ENCODE results near the gene ATP5PO. TPM values are rescaled to one million over a fixed set of nuclear protein-coding genes. Genes with fewer than 3 reads are reported as not detected.
A peak's percentile ranks its signal among the peaks of the same experiment; 100 is the strongest.
"Not testable (repeated sequence)": the region's sequence is repeated elsewhere in the genome, so short reads cannot be mapped to it uniquely, and the experiment has no call there.

Gene ATP5PO
- total and polyA plus RNA-seq, 5 experiments from 2014 or later: 139 to 461 (median 367) TPM

DNA sequence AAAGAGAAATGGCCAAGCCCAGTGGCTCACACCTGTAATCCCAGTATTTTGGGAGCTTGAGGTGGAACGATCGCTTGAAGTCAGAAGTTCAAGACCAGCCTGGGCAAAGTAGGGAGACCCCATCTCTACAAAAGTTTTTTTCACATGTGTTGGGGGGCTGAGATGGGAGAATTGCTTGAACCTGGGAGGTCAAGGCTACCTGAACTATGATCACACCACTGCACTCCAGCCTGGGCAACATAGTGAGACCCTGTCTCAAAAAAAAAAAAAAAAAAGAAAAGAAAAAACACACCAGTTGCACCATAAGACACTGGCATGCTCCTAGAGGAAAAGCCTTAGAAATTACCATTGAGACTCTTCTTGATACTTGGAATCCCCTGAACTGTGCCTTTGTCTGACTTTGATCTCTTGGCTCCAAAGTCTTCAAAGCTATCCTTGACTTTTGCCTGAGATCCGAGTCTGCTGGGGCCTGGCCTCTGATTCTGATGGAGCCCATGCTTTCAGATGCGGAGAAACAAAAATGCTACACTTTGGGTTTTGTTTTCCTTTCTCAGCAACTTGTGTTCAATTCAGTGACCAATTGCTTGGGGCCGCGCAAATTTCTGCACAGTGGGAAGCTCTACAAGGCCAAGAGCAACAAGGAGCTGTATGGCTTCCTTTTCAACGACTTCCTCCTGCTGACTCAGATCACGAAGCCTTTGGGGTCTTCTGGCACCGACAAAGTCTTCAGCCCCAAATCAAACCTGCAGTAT, 33.7 kb downstream of the ATP5PO start:
- no peaks in the 10 kb centered on the region for H3K36me3 Mint-ChIP-seq
- H3K4me1 Mint-ChIP-seq: no peaks in the 10 kb centered on the region
- H3K27me3 Mint-ChIP-seq: peaks cover 0 to 8% (median 7%) of the 10 kb centered on the region in 5 donors
- DNase-seq (no peak), ATAC-seq (no peak)
- H3K9me3 Mint-ChIP-seq: no peaks in the 10 kb centered on the region
- H3K27ac Mint-ChIP-seq: no peak overlapping the region
- POLR2A ChIA-PET: interaction anchor here (0.7 kb wide), 2 partner anchors 377 to 1197 kb away, joined by 3 read pairs; no protein-coding TSS in a partner anchor
- H3K4me3 Mint-ChIP-seq: no peak overlapping the region

DNA sequence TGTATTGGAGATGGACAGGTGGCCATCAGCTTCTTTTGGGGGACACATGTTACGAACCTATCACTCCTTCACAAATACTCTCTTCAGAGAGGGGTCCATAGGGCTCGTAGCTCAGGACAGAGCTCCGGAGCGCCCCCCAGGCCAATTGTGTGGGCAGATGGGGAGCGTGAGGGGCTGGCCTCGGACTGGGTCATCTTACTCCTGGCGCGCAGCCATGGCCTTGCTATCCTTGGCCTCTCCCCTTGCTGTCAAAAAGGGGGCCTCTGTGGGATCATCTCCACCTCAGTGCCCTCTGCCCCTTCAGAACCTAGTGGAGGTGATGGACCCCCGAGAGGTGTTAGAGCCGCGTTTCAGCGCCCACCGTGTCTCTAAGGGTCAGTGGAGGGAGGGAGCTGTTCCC, 35.0 kb downstream of the ATP5PO start:
- H3K27me3 Mint-ChIP-seq: peaks cover 0 to 8% (median 8%) of the 10 kb centered on the region in 5 donors
- POLR2A ChIA-PET: no interaction called here

DNA sequence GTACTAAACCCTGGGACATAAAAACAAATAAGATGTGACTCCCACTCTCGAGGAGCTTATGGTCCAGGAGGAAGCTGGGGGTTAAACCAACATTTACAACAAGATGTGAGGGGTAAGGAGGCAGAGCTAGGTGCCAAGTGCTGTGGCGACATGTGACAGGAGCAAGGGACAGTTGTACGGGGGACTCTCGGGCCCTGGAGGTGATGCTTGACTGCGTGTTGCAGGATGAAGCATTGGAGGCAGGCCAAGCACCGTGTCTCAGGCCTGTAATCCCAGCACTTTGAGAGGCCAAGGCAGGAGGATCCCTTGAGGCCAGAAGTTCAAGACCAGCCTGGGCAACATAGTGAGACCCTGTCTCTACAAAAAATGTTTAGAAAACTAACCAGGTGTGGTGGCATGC, 36.8 kb downstream of the ATP5PO start:
- Mint-ChIP-seq H3K9me3 (no peaks in the 10 kb centered on the region), H3K27ac (no peak overlapping the region), H3K4me1 (no peaks in the 10 kb centered on the region), H3K27me3 (peaks cover 0 to 5% (median 4%) of the 10 kb centered on the region in 5 donors), H3K36me3 (no peaks in the 10 kb centered on the region), H3K4me3 (no peak overlapping the region)
- POLR2A ChIA-PET: no interaction called here
- no peak for ATAC-seq
- DNase-seq: no peak

More for the DNA sequence above, 35.0 kb downstream of the ATP5PO start:
- no peak overlapping the region for H3K27ac Mint-ChIP-seq
- DNase-seq (no peak), ATAC-seq (no peak)
- no peaks in the 10 kb centered on the region for H3K36me3 Mint-ChIP-seq
- H3K9me3 Mint-ChIP-seq: no peaks in the 10 kb centered on the region
- H3K4me1 Mint-ChIP-seq: no peaks in the 10 kb centered on the region
- no peak overlapping the region for H3K4me3 Mint-ChIP-seq

DNA sequence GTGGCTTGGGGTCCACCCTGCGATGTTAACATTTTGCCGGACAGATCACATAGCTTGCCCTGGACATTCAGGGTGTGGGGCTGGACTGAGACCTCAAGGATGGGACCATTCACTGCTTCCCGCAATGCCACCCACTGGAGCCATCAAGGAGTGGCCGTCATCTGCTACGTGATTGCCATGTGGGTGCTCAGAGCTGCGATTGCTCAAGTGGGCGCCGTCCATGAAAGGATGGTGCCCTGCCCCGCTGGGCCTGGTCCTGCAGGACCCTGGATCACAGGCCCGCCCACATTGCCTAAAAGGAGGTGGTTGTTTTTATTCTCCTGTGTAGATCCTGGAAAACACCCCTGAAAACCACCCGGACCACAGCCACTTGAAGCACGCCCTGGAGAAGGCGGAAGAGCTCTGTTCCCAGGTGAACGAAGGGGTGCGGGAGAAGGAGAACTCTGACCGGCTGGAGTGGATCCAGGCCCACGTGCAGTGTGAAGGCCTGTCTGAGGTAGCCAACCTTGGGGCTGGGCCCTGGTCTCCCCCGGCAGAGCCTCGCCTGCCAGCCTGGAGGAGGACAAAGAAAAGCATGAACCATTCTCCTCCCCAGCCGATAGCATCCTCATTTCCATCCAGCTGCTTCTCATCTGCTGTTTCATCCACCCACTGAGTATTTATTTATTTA, 40.4 kb downstream of the ATP5PO start:
- no peak for ATAC-seq
- Mint-ChIP-seq H3K27me3 (peaks cover 0 to 5% (median 4%) of the 10 kb centered on the region in 5 donors), H3K27ac (peak overlapping the region in 1 of 10 donors; percentile 62), H3K4me1 (no peaks in the 10 kb centered on the region), H3K36me3 (no peaks in the 10 kb centered on the region), H3K4me3 (no peak overlapping the region), H3K9me3 (no peaks in the 10 kb centered on the region)
- POLR2A ChIA-PET: no interaction called here
- DNase-seq: no peak

DNA sequence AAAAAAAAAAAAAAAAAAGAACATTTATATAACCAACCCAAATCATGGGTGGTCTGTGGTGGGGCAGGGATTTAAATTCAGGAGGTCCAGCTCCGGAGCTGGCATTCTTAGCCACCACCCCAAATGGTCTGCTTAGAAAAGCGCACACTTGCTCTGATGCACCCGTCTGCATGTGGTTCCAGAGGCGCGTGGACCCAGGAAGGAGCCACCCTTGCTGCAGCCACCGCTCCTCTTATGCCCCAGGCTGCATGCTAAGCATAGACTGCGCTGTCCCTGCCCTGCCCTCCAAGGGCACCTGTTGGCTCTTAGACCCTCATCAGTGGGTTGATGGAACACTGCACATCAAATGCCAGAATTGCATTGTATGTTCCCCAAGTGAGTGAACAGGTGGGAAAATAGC, 41.4 kb downstream of the ATP5PO start:
- H3K9me3 Mint-ChIP-seq: no peaks in the 10 kb centered on the region
- H3K36me3 Mint-ChIP-seq: no peaks in the 10 kb centered on the region
- POLR2A ChIA-PET: no interaction called here
- H3K27ac Mint-ChIP-seq: no peak overlapping the region
- no peaks in the 10 kb centered on the region for H3K4me1 Mint-ChIP-seq
- ATAC-seq (no peak), DNase-seq (no peak)
- H3K4me3 Mint-ChIP-seq: no peak overlapping the region
- peaks cover 0 to 4% (median 3%) of the 10 kb centered on the region in 5 donors for H3K27me3 Mint-ChIP-seq

DNA sequence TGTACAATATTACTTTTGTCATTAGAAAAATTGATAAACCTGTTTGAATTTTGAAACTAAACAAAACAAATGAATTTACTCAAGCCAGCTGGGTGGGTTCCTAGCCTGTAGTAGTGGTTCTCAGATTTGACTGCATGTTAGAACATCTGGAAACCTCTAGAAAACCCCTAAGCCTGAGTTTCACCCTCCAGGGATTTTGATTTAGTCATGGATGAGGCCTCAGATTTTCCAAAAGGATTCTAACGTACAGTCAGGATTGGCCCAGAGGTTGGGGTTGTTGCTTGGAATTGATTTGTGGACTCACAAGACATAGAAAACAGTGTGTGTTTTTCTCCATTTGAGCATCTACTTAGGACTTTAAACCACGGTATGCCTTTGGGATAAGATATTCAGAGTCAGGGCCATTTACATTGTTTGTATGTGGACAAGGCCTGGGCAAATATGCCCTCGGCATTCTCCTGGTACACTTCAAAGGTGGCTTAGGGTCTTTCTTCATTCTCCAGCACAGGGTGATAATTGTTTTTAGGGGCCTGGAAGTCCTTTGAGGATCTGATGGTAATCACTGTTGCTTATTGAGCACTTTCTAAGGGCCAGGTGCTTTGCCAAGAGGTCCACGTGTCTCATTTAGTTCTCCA, 42.6 kb downstream of the ATP5PO start:
- POLR2A ChIA-PET: no interaction called here
- Mint-ChIP-seq H3K27ac (no peak overlapping the region), H3K27me3 (peaks cover 0 to 4% (median 3%) of the 10 kb centered on the region in 5 donors), H3K36me3 (no peaks in the 10 kb centered on the region), H3K9me3 (no peaks in the 10 kb centered on the region), H3K4me3 (no peak overlapping the region), H3K4me1 (no peaks in the 10 kb centered on the region)
- DNase-seq (no peak), ATAC-seq (no peak)

DNA sequence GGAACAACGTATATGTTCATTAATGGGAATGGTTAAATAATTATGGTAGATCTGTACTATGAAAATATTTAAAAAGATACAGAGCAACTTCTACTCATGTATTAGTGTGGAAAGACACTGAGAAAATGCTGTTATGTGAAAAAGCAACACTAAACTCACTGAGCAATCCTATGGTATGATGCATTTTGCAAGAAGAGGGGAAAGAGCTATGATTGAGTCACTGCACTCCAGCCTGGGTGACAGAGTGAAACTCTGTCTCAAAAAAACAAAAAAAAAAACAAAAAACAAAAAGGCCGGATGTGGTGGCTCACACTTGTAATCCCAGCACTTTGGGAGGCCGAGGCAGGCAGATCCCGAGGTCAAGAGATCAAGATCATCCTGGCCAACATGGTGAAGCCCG, 44.4 kb downstream of the ATP5PO start:
- Mint-ChIP-seq H3K27ac (no peak overlapping the region), H3K4me1 (peaks cover 0 to 5% (median 4%) of the 10 kb centered on the region in 4 donors), H3K4me3 (no peak overlapping the region), H3K36me3 (no peaks in the 10 kb centered on the region), H3K27me3 (peaks cover 0 to 2% (median 2%) of the 10 kb centered on the region in 5 donors), H3K9me3 (no peaks in the 10 kb centered on the region)
- no peak for DNase-seq
- no peak for ATAC-seq
- POLR2A ChIA-PET: no interaction called here

DNA sequence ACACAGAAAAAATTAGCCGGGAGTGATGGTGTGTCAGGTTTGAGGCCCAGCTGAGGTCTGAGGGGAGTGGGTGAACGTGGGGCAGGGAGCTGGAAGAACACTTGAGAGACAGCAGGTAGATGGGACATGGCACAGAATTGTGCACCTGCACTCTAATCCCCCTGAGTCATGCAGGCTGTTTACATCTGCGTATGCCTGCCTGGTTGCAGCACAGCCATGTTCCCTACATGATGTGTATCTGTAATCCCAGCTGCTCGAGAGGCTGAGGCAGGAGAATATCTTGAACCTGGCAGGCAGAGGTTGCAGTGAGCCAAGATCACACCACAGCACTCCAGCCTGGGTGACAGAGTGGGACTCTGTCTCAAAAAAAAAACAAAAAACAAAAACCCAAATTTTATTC, 44.8 kb downstream of the ATP5PO start:
- Mint-ChIP-seq H3K27me3 (peaks cover 0 to 2% (median 0%) of the 10 kb centered on the region in 5 donors), H3K27ac (peak overlapping the region in 1 of 10 donors; percentile 60), H3K36me3 (no peaks in the 10 kb centered on the region), H3K4me3 (no peak overlapping the region), H3K9me3 (no peaks in the 10 kb centered on the region), H3K4me1 (peaks cover 0 to 5% (median 4%) of the 10 kb centered on the region in 4 donors)
- DNase-seq: no peak
- ATAC-seq: no peak
- POLR2A ChIA-PET: no interaction called here

DNA sequence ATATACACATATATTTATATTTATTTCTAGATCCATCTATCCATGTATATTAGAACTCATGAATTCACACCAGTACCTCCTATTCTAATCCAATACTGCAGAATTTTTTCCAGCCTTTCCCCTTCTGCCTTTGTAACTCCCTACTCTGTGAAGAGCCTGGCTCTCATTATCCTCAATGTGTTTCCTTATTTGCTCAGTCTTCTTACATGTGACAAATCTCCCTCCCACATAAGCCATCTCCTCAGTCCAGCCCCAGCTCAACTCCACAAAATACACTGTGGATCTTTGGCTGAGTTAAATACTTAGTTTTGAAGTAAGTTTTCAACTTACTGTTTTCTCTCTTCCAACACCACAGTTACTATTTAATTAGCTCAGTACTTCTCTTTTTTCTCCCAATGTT, 45.7 kb downstream of the ATP5PO start:
- H3K9me3 Mint-ChIP-seq: no peaks in the 10 kb centered on the region
- POLR2A ChIA-PET: no interaction called here

DNA sequence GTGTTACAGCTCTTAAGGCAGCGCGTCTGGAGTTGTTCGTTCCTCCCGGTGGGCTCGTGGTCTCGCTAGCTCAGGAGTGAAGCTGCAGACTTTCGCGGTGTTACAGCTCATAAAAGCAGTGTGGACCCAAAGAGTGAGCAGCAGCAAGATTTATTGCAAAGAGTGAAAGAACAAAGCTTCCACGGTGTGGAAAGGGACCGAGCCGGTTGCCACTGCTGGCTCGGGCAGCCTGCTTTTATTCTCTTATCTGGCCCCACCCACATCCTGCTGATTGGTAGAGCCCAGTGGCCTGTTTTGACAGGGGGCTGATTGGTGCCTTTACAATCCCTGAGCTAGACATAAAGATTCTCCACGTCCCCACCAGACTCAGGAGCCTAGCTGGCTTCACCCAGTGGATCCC, 47.7 kb downstream of the ATP5PO start:
- H3K9me3 Mint-ChIP-seq, ATAC-seq, DNase-seq, H3K4me1 Mint-ChIP-seq, H3K27me3 Mint-ChIP-seq, H3K36me3 Mint-ChIP-seq, POLR2A ChIA-PET: not testable (repeated sequence)
- H3K27ac Mint-ChIP-seq: peak overlapping the region in 6 of 10 donors; percentile 15 to 81 (median 61)
- H3K4me3 Mint-ChIP-seq: peak overlapping the region; percentile 55 to 88 (median 78)

More for the DNA sequence above, 45.7 kb downstream of the ATP5PO start:
- Mint-ChIP-seq H3K4me3 (no peak overlapping the region), H3K36me3 (no peaks in the 10 kb centered on the region), H3K27ac (no peak overlapping the region), H3K4me1 (peaks cover 0 to 5% (median 4%) of the 10 kb centered on the region in 4 donors), H3K27me3 (peaks cover 0 to 2% (median 0%) of the 10 kb centered on the region in 5 donors)
- ATAC-seq (no peak), DNase-seq (no peak)

DNA sequence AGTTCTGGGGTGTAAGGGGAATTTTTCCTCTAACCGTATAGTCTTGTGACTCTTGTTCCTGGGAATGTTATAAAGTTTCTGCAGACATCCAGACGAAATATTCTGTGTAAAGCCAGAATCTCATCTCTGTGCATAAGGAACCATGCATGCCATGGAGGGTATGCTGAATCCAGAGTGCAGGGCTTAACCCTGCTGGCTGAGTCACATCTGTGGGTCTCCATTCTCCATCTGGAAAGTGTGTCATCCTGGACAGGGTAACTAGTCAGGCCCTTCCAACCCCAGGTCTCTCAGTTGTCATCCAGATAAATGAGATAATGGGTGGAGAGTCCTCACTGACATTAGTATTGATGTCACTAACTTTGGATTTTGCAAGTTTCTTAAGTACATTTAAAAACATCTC, 48.8 kb downstream of the ATP5PO start:
- ATAC-seq (no peak), DNase-seq (no peak)
- peaks cover 0 to 5% (median 4%) of the 10 kb centered on the region in 4 donors for H3K4me1 Mint-ChIP-seq
- H3K27ac Mint-ChIP-seq: no peak overlapping the region
- H3K9me3 Mint-ChIP-seq: no peaks in the 10 kb centered on the region
- H3K4me3 Mint-ChIP-seq: peak overlapping the region in 1 of 10 donors; percentile 55
- POLR2A ChIA-PET: no interaction called here
- H3K36me3 Mint-ChIP-seq: no peaks in the 10 kb centered on the region
- H3K27me3 Mint-ChIP-seq: peaks cover 0 to 2% (median 0%) of the 10 kb centered on the region in 5 donors

DNA sequence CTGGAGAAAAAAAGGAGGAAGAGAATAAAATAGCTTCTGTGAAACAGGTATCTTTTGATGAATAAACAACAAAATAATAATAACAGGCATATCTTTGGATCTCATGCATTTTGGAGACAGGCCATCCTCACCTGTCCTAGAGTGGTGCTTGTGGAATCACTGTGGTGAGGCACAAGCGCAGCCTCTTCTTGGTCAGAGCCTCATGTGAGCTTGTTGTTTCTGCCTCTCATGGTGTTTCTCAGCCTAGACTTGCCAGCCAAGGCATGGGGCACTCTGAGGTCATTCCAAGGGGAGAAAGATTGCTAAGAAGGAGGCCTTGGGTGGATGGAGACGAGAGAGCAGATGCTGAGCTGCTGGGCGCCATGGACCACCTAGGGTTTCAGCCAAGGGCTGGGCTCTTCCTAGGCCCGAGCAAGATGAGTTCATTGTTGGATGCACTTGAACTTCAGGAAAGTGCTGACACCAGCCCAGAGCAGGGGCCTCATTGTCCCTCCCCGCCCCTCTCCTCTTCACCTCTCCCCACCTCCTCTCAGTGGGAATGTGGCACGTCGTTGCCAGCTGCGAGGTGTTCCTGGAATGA, 49.5 kb downstream of the ATP5PO start:
- DNase-seq: no peak
- Mint-ChIP-seq H3K27ac (no peak overlapping the region), H3K4me3 (no peak overlapping the region), H3K27me3 (peaks cover 0 to 2% (median 0%) of the 10 kb centered on the region in 5 donors), H3K4me1 (peaks cover 0 to 5% (median 4%) of the 10 kb centered on the region in 4 donors), H3K9me3 (no peaks in the 10 kb centered on the region), H3K36me3 (no peaks in the 10 kb centered on the region)
- POLR2A ChIA-PET: no interaction called here
- no peak for ATAC-seq

DNA sequence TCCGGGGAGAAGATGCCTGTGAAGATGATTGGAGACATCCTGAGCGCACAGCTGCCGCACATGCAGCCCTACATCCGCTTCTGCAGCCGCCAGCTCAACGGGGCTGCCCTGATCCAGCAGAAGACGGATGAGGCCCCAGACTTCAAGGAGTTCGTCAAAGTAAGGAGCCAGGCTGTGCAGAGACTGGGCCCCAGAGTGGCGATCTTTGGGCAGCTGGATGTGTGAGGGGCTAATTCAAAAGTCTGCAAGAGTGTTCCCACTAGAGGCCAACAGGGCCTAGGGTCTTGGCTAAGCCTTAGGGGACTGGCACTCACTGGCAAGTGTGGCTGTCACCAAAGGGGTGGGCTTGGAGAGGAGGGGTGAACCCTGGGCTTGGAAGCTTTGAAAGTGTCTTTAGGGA, 50.4 kb downstream of the ATP5PO start:
- H3K9me3 Mint-ChIP-seq: no peaks in the 10 kb centered on the region

More for the DNA sequence above, 50.4 kb downstream of the ATP5PO start:
- no peak overlapping the region for H3K4me3 Mint-ChIP-seq
- peaks cover 0 to 4% (median 0%) of the 10 kb centered on the region in 5 donors for H3K27me3 Mint-ChIP-seq
- POLR2A ChIA-PET: no interaction called here
- H3K27ac Mint-ChIP-seq: no peak overlapping the region
- no peaks in the 10 kb centered on the region for H3K36me3 Mint-ChIP-seq
- ATAC-seq: no peak
- no peak for DNase-seq
- peaks cover 0 to 5% (median 4%) of the 10 kb centered on the region in 4 donors for H3K4me1 Mint-ChIP-seq

All from naive thymus-derived CD8-positive, alpha-beta T cell (primary cell).